NCI-H226 (cell line): Measurements from ENCODE around the gene FCN1.

Source experiments
- DNase-seq: peaks from one replicate; pipeline ENCODE4 v3.0.0-alpha.2; 2015

FCN1 gene

DNA sequence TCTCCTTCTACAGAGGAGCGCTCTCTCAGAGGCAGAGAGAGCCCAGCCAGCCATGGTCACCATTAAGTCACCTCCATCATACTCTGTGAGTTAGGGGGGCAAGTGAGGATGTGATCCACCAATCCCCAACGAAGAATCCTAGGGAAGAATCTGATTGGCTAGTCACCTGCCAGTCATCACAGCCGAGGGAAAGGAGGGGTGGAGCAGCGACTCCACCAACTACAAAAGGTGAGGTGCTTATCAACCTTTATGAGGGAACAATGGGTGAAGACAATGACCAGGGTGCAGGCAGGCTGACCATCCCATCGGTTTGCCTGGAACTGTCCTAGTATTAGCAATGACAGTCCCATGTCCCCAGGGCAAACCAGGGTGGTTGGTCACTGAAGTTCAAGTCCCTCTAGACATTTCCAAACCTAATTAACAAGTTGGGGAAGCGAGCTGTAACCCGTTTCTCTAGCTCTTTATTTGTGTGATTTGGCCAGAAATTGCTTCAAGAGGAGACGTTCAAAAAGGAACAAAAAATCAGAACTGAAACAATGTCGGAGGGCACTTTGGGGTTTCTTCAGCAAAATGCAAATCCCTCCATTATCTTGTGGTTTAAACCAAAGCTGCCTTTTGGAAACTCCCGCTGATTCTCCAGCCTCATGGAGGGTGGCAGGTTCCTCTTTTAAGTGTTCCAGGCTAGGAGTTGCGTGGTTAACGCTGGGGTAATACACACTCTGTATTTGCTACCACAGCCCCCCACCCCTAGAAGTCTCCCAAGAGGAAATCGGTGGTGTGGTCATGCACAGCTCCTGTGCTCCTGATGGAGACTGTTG lies 18.8 kb upstream of the FCN1 start:
- DNase-seq: no peak

DNA sequence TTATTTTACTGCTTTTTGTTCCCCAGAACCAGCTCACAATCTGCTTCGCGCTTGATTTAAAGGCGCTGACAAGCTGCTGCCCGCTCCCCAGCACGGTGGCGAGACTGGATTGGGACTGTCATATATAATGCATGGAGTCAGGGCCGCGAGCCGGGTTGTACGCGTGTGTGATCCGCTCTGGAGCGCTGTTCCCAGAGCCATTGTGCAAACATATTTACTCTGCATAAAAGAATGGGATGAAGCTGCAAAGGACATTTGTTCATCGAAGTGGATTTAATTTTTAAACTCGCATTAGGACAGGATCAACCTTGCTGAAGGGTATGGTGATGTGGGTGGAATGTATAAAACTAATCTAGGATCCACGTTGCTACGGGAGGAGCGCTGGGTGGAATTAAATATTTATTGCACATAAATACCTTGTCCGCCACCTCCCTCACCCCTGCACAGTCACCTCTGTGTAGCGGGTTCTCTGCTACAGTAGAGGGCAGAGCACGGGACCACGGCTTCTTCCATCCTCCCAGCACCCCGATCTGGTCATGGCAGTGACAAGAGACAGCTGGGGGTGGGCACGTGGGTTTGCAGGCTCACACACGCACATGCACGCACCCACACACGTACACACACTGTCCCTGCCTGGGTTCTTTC lies 18.1 kb upstream of the FCN1 start:
- no peak for DNase-seq

DNA sequence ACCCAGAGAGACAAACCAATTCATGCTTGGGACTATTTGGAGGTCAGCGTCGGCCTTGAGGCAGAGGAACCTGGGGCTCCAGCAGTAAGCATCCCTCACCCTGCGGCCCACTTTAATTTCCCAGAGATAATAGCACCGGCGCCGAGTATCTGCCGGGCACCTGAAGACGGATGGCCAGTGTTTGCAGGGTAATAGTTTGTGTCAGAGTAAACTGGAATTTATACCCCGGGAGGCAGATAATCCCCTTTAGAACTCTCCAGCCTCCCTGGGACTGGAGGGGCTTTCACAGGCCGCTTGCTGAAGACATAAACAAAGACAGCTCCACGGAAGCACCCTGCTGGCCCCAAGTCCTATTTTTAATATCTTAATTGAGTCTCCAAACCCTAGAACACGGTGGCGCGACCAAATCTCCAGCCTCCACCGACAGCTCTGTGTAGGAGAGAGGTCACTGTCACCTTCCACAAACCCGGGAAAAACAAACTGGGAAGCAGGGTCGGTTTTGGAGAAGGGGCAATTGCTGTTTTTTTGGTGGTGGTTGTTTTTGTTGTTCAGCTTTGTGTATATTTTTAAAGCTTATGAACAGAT lies 17.4 kb upstream of the FCN1 start:
- no peak for DNase-seq

DNA sequence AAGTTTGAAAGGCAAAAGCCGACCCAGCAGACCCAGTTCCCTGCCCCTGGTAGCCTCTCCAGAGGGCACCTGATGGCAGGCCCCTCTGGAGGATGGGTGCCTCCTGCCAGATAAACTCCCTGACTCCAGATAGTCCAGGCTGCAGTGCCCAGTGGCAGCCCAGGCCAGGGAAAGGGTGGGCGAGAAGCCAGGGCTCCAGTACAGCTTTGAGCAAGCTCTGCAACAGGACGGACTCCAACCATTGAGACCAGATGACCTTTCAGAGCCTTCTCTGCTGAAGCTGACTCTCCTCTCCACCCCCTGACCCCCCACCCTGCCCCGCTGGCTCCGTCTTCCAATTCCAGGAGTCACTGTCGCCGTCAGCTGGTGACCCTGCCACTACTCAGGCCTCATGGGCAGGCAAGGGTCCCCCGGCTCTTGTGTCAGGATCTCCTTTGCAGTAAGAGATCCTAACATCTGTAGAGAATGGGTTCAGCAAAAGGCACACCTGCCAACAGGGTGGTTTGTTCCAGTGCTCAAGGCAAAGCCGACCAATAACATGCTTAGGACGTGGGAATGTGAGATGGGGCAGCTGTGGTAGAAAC lies 15.5 kb upstream of the FCN1 start:
- DNase-seq: no peak

DNA sequence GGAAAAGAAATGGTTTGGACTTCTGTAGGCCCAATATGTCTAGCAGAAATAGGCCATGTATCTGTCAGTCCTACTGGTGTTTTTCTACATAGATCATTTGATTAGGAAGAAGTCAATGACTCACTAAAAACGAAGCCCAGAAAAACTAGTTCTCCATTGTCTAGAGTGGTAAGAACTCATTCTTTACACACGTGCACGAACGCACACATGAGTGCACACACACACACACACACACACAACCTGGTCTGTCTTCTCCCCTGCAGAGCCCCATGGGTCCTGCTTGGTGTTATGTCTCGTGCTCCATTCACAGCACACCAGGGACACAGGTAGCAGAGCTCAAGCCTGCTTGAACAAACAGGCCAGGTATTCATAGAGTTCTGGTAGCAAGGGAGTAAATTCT lies 14.9 kb upstream of the FCN1 start:
- no peak for DNase-seq

DNA sequence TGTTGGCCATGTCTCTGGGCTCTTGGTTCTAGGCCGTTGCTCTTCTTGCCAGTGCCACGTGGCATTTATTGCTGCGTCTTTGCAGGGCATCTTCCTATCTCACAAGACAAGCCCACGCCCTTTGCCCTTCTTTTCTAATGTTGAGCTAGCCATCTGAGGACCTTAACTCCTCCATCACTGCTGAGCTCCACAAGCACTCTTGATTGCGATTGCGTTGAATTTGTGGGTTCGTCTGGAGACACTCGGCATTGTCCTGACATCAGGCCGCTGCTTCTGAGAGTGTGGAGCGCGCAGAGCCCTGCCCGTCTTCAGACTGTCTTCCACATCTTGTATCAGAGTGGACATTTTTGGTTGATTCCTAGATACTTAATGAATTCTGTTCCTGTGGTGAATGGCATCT lies 14.5 kb upstream of the FCN1 start:
- no peak for DNase-seq

DNA sequence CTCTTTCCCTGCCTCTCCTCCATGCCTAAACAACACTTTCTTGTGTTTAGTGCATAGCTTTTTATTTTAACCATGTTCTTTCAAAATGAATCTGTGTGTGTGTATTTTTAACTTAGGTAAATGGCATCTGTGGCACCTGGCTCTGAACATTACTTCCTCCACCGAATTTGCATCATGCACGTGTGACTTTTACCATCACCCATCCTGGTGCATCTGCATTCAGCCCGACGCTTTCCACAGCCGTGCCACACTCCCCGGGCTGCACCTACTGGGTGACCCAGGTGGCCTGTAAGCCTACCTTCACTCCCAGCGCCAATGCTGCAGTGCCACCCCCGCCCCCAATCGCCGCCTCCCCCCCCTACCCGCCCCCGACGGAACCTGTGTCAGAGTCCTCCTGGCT lies 12.7 kb upstream of the FCN1 start:
- no peak for DNase-seq

DNA sequence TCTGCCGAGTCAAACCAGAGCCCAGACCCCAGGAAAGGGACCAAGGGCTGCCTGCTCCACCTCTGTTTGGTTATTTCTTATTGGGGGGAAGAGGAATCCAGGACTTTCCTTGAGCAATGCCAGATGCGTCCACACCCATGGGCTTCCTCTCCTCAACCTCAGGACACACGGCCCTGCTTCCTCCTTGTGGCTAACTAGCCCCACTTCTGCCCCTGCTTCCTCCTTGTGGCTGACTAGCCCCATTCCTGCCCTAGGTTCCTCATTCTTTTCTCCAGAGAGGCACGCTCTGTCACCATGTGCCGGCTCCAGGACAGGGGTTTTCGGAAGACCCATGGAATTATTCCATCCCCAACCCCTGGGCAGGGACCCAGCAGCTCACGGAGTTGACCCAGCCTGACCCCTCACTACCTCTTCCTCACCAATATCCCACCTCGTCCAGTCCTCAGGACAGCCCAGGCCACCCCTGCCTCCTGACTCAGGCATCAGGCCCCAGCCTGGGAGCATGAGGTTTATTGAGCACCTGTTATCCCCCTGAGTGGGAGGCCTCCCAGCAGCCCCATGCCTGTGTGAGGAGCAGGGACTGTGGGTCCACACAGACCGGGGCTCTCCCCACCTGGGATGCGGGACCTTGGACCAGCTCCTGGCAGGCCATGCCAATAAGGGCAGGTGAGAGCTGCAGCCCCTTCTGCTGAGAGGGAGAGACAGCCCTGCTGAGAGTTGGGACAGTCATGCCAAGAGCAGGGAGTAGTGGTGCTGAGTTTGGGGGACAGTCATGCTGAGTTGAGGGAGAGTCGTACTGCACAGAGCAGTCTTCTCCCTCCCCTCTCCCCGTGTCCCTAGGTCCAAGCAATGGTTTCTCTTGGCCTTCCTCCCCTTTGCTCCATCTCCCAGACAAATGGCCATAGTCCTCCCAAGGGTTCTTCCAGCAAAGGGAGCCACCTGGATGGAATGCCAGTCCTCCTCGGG lies 11.8 kb upstream of the FCN1 start:
- no peak for DNase-seq

DNA sequence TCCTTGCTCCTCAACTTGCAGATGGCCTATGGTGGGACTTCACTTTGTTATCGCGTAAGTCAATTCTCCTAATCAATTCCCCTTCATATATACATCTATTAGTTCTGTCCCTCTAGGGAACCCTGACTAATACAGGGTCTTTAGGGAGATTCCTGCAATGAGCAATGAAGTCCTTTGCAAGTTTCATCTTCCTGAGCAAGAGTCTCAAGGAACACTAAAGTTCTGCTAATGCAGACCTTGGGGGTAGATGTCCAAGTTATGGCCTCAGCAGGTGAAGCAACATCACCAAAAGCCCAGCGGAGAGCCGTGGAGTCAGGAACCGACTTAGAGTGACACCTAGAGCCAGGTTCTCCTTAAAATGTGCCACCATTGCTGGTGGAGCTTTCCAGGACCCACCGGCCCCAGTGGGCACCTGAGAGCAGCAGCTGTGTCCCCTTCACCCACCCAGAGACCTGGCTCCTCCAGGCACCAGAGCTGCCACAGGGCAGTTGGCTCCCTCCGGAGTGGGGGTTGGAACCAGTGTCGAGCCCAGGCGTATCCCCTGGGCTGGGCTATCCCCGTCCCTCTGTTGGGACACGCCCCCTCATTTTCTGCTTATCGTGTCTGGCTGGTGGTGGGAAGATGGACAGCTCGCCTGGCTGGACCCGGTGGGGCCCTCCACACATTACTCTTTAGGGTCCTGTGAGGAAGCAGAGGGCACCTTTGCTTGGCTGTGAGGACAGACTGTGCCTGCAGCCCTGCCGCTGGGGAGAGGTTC lies 10.9 kb upstream of the FCN1 start:
- DNase-seq: no peak

DNA sequence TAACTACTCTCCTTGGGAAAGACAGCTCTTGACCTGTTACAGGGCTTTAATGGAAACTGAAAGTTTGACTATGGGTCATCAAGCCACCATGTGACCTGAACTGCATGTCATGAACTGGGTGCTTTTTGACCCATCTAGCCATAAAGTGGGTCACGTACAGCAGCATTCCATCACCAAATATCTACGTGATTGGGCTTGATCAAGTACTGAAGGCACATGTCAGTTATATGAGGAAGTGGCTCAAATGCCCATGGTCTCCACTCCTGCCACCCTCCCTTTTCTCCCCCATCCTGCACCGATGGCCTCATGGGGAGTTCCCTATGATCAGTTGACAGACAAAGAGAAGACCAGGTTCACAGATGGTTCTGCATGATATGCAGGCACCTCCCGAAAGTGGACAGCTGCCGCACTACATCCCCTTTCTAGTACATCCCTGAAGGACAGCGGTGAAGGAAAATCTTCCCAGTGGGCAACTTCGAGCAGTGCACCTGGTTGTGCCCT lies 7.3 kb upstream of the FCN1 start:
- no peak for DNase-seq

DNA sequence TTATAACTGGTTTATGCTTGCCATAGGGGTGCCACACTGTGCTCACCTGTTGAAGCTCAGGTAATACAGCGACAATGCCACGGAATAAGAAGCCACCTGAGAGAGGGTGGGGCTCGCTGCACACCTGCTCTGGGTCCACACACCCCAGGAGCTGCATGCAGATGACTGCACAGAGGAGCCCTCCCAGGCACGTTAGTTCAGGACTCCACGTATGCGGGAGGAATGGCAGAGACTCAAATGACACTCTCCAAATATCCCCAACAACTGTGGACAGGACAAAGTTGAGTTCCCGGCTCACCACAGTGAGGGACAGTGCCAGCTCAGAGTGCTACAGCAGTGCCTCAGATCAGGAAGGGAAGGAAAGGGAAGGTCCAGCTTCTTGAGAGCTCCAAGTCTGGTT lies 5.8 kb upstream of the FCN1 start:
- no peak for DNase-seq

DNA sequence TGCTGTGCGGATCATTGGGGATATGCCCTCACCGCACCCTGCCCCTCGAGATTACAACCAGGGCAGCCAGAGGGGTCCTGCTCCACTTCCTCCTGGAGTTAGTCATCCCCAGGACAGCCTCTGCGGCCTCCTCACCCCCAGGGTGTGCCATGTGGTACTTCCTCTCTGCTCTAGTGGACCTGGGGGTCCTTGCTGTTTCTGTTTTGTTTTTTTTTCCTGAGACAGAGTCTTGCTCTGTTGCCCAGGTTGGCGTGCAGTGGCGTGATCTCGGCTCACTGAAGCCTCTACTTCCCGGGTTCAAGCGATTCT lies 5.2 kb upstream of the FCN1 start:
- no peak for DNase-seq

DNA sequence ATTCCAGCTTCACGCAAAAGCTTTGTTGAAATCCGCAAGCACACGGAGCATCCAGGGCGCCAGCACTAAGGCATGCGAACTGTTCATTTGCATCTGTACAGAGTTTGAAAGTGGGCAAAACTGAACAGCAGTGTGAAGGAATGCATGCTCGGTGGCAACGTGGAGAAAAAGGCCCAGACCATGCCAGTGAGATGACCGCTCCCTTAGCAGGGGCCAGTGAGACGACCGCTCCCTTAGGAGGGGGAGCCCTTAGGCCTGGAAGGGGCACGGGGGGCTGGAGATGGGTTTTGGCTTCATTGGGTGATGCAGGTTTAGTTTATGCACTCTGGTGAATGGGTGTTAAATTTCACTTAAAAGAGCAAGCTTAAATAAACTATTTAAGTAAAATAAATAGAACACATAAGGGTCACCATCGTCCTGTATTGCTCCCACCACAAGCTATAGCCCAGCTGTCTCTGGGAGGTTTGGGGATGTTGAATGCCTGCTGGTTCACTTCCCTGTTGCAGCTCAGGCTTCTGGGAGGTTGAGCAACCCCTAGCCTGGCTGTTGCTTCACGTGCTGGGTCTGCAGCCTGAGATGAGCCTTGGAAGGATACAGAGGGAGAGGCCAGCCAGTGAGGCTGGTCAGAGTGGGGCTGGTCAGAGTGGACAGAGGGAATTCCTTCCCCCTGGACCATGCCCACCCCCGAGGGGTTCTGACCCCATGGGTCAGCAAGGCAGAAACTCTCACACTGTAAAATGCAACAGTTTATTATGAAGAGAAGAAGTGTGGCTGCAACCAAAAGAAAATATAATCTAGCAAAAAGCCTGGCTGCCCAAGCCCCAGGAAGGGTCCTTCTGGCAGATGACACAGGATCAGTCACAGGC lies 4.6 kb upstream of the FCN1 start:
- DNase-seq: no peak

DNA sequence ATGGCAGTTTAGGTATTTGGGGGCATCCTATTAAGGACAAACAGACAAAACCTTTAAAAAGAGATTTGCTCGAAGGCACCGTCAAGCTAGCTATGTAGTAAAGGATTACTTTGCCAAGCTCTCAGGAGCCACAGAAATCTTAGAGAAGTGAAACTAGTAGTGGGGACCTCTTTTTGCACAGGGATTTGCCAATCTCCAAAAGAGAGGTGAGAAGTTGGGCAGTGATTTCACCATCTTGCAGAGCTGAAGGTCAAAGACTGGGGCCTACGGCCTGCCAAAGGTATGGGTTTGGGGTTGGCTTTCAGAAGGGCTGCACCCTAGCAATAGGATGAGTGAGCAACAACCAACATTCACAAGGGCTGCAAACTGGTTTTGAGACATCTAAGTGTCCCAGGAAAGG lies 1.6 kb upstream of the FCN1 start:
- no peak for DNase-seq

DNA sequence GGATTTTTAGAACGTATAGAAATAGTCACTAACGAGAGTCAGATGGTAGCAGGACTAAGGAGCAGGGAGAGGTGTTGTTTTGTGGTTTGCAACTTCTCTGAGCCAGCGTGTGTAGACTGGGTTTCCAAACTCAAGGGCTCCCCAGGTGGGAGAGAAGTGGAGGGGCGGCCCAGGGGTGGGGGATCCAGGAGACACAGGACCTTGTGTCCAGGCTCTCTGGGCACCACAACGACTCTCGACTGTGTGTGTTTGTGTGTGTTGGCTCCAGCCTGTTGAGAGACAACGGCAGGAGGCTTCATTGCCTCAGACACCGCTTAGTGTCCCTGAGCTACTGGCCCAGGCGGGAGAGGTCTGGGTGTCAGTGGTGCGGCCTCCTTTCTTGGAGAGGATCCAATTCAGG lies 934 bp upstream of the FCN1 start:
- no peak for DNase-seq

DNA sequence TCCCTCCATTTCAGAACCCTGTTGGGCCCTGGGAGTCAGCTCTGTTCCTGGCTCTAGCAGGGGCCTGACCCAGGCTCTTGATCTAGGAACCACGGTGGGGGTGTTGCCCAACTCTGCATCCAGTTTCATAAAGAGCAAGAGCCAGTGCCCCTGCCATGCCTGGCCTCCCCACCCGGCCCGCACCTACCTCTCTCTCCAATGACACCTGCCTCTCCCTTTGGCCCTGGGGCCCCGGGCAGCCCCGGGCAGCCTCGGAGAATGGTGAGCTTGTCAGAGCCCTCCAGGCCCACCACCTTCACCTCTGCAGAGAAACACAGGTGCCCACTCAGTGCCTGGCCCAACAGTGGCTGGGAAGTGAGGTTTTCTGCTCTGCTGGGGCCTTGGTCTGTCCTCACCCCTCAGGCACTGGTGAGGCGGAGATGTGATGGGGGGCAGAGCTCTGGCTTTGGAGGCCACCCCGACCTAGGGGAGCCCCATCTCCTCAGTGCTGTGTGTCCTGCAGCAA lies 1.5 kb downstream of the FCN1 start:
- no peak for DNase-seq

DNA sequence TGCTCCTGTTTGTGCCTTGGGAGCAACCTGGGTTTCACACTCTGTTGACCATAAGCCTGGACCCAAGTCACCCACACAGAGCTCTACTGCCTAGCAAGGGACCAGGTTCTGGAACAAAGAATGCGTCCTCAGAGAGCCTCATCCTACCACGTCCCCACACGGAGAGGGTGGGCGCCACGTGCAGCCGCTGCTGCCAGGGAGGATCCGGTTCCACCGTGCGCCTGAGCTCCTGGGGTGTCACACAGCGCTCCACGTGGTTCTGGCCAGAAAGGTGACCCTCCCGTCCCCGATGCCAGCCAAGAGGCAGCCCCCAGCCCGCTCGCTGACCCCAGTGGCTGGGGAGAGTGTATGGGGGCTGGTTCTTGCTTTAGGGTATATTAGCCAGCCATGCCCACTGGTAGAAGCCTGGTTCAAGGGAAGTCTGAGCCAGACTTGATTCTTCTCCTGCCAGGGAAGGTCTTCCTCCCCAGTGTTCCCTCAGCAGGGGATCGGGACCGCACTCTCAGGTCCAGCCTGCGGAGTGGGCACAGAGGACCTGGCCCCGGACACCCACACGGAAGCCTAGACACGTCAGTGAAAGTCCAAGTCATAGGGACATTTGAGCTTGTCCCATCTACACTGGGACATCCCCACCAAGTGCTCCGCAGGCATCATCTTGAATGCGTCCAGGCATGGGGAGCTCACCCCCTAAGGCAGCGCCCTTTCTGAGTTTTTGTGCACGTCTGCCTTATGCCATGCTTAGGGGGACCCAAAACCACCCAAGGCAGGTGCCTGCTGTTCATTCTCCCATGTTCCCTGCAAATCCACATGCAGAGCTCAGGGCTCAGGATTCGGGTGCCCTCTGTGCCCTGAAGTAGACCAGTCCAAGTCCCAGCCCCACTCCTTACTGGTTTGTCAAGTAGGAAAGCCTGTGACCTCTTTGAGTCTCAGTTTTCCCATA lies 2.4 kb downstream of the FCN1 start:
- no peak for DNase-seq

DNA sequence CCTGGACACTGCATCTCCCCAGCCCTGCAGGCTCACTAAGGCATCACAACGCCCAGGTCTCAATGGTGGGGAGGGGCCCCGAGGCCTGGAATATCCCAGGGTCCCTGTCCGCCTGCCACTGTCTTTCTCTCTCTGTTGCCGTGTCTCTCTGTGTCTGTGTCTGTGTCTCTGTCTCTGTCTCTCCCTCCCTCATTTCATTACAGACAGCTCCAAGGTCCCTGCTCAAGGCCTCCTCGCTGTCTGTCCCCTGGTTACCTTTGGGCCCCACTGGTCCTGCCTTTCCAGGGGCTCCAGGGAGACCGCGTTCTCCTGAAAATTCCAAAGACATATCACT lies 3.2 kb downstream of the FCN1 start:
- DNase-seq: no peak

DNA sequence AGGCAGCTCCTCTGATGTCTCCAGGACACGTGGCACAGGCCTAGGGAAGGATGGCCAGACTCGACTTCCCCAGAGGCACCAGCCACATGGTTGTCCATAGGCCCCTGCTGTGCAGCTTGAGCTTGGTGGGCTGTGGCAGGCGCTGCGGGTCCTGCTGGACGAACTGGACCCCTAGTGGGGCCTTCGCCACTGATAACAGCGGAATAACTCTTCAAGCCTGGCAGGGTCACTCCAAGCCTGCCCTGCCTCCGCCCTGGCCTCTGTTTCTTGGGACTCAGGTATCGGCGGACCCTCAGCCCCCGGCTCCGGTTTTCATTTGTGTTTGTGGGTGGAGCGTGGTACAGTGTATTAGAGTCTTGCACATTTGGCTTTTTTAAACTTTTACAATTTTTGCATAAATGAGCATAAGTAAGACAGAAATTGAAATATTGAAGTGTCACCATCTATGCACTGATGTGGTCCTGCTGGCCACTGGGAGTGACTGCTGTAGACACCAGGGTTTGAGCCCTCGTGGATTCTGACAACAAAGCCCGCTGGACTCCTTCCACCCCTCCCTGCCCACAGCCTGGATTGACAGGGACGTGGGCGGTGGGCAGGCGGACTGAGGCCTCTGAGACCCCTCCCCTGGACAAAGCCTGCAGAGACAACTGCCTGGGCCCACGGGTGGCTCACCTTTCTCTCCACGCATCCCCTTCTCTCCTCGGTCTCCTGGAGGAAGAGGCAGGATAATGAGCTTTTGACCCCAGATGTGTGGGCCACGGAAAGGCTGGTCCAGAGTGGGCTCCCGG lies 3.8 kb downstream of the FCN1 start:
- DNase-seq: no peak
